Gastrocnemius medialis (tissue), 4 donors: ENCODE data around the gene PATZ1. TPM values are rescaled to one million over a fixed set of nuclear protein-coding genes. Genes with fewer than 3 reads are reported as not detected.
"Not testable (repeated sequence)": the region's sequence is repeated elsewhere in the genome, so short reads cannot be mapped to it uniquely, and the experiment has no call there.

Source experiments
- ATAC-seq, 2 donors: fragments of 150-250 bp; one replicate each; pipeline ENCODE4 v1.9.1; 2016
- DNase-seq, 2 donors: peaks; one replicate each; pipeline ENCODE4 v3.0.0-alpha.2; 2019
- H3K27ac ChIP-seq, 4 donors: fragments of 200-600 bp; sonication (generic); 1 replicate in 1 of 4; 2 replicates in 3 of 4; pipeline ENCODE4 v1.5.1; 2016 to 2018; ENCODE audit warnings: mild to moderate bottlenecking in 2 of 4, moderate library complexity in 1 of 4
- H3K27me3 ChIP-seq, 3 donors: fragments of 200-600 bp; sonication (generic) in 2 of 3; 1 replicate in 1 of 3; 2 replicates in 2 of 3; pipeline versions ENCODE4 v1.5.1 to v1.6.0; 2016 to 2019; ENCODE audit warnings: mild to moderate bottlenecking in 1 of 3, moderate library complexity in 1 of 3
- H3K36me3 ChIP-seq, 2 donors: fragments of 200-600 bp; sonication (generic) in 1 of 2; one replicate each; pipeline ENCODE4 v1.5.1; 2017 to 2018
- H3K4me1 ChIP-seq, 2 donors: fragments of 200-600 bp; sonication (generic) in 1 of 2; one replicate each; pipeline ENCODE4 v1.5.1; 2016 to 2017; ENCODE audit warnings: mild to moderate bottlenecking in 2 of 2
- H3K4me3 ChIP-seq, 4 donors: fragments of 200-600 bp; sonication (generic) in 3 of 4; 1 replicate in 1 of 4; 2 replicates in 3 of 4; pipeline ENCODE4 v1.5.1; 2016 to 2019; ENCODE audit warnings: mild to moderate bottlenecking in 2 of 4
- H3K9me3 ChIP-seq, 3 donors: fragments of 200-600 bp; sonication (generic) in 2 of 3; 1 replicate in 1 of 3; 2 replicates in 2 of 3; pipeline ENCODE4 v1.5.1; 2016 to 2019
- POLR2A ChIP-seq, 2 donors: fragments of 450-650 bp; IDR thresholded peaks; one replicate each; pipeline ENCODE4 v1.6.1; 2017; ENCODE audit warnings: antibody characterized with exemption in 2 of 2, mild to moderate bottlenecking in 2 of 2, moderate library complexity in 2 of 2
- in situ Hi-C, 4 donors: fragments of 200-750 bp; cut with MboI; loops; one replicate each; pipeline versions ENCODE4 v1.15.0 to v1.8.0; 2017; ENCODE audit warnings: low sequenced_read_pairs in 4 of 4
- intact Hi-C: fragments of 100-400 bp; cut with DNase I; formaldehyde crosslinking; loops from one replicate; pipeline ENCODE4 v1.15.1; 2023; ENCODE audit warnings: low total_unique reads
- total RNA-seq, 4 donors: library from RNA; depleted of rRNA; stranded (reverse); fragments of >200 nt; gene quantifications; one replicate each; pipeline versions ENCODE4 v1.1.0 to v1.2.3, GENCODE V29; 2016
- TF ChIP-seq, protein P1 (sequence below), 5 experiments: fragments of 450-650 bp in 3 of 5; fragments of 200-600 bp in 2 of 5; sonication (generic) in 2 of 5; IDR thresholded peaks in 4 of 5; conservative IDR thresholded peaks in 1 of 5; 1 replicate in 4 of 5; 2 replicates in 1 of 5; pipeline ENCODE4 v1.5.1; 2016 to 2019; ENCODE audit warnings: antibody characterized with exemption in 5 of 5, mild to moderate bottlenecking in 3 of 5, moderate library complexity in 3 of 5

PATZ1 gene, protein sequence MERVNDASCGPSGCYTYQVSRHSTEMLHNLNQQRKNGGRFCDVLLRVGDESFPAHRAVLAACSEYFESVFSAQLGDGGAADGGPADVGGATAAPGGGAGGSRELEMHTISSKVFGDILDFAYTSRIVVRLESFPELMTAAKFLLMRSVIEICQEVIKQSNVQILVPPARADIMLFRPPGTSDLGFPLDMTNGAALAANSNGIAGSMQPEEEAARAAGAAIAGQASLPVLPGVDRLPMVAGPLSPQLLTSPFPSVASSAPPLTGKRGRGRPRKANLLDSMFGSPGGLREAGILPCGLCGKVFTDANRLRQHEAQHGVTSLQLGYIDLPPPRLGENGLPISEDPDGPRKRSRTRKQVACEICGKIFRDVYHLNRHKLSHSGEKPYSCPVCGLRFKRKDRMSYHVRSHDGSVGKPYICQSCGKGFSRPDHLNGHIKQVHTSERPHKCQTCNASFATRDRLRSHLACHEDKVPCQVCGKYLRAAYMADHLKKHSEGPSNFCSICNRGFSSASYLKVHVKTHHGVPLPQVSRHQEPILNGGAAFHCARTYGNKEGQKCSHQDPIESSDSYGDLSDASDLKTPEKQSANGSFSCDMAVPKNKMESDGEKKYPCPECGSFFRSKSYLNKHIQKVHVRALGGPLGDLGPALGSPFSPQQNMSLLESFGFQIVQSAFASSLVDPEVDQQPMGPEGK
- total RNA-seq: 10 to 100 TPM in 1 of 4 donors, 1 to 10 TPM in 3; 8.4 to 11.5 (median 9.2) TPM

DNA sequence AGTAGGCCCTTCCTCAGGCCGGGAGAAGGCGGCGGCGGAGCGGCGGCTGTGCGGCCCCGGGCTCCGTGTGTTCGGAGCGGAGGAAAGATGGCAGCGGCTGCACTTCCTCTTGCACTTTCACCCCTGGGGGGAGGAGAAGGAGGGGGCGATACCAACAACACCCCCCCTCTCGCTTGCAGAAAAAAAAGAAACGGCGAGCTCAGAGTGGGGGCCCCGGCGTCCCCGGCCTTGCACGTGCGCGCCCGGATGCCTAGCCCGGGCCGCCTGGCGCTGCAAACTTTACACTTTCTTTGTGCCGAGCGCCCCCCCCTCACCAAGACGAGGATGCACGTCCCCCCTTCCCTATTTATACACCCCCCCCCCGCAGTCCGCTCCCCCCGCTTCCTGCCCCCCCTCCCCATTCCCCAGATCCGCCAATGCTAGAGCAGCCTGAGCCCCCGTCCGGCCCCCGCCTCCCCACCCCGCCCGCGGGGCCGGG is at the start of gene PATZ1:
Gene PATZ1, minus strand, starts transcription at position 92 of the 478 bp plus-strand sequence. CDS start 744 bp downstream, outside the sequence.
- TF ChIP-seq, protein P1, sequence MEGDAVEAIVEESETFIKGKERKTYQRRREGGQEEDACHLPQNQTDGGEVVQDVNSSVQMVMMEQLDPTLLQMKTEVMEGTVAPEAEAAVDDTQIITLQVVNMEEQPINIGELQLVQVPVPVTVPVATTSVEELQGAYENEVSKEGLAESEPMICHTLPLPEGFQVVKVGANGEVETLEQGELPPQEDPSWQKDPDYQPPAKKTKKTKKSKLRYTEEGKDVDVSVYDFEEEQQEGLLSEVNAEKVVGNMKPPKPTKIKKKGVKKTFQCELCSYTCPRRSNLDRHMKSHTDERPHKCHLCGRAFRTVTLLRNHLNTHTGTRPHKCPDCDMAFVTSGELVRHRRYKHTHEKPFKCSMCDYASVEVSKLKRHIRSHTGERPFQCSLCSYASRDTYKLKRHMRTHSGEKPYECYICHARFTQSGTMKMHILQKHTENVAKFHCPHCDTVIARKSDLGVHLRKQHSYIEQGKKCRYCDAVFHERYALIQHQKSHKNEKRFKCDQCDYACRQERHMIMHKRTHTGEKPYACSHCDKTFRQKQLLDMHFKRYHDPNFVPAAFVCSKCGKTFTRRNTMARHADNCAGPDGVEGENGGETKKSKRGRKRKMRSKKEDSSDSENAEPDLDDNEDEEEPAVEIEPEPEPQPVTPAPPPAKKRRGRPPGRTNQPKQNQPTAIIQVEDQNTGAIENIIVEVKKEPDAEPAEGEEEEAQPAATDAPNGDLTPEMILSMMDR (IDR thresholded peaks at IDR 0.05 in 4 of 5, conservative IDR thresholded peaks at IDR 0.05 in 1 of 5): no peak
- no peak for TF ChIP-seq POLR2A (IDR thresholded peaks at IDR 0.05)
- ATAC-seq (peak; percentile 59 to 68), DNase-seq (peak; percentile 36 to 63)
- peaks cover 0 to 1% of the 10 kb centered on the region in 2 donors for H3K36me3 ChIP-seq
- peak within 1 kb of the TSS; percentile 79 to 98 (median 83) for H3K4me3 ChIP-seq
- no peaks in the 10 kb centered on the region for H3K9me3 ChIP-seq
- in situ Hi-C loops (loop anchor here in 2 of 4 donors (5.0 to 25.0 kb wide), 2 partner anchors 51 to 291 kb away; partner anchors contain the start of gene DRG1 (in 1 of the 2)), intact Hi-C loops (loop anchor here (1.0 to 5.0 kb wide), 3 partner anchors 53 to 286 kb away; partner anchors contain the start of gene DRG1)
- peak within 1 kb of the TSS; percentile 80 to 86 (median 83) for H3K27ac ChIP-seq
- H3K4me1 ChIP-seq: peaks cover 24 to 42% of the 10 kb centered on the region in 2 donors
- H3K27me3 ChIP-seq: no peaks in the 10 kb centered on the region

DNA sequence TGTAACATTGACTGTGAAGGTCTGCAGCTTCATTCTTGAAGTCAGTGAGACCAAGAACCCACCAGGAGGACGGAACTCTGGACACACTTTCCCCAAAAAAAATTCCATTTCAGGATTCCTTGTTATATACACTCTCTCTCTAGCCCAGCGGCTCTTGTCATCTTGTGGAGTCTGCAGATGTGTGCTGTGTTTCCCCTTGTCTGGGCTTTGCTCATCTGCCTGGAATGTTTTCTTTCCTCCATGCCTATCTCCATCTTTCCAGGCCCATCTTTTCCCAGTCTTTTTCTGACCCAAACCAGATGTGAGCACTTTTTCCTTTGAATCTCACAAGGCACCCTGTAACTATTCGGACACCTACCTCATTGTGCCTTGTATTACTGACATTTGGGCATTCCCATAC is 48.2 kb upstream of the PATZ1 start:
- in situ Hi-C loops (no loop called here), intact Hi-C loops (no loop called here)
- DNase-seq (no peak), ATAC-seq (no peak)
- TF ChIP-seq, protein P1 (IDR thresholded peaks at IDR 0.05 in 4 of 5, conservative IDR thresholded peaks at IDR 0.05 in 1 of 5): no peak
- TF ChIP-seq POLR2A (IDR thresholded peaks at IDR 0.05): no peak
- H3K27ac ChIP-seq: no peak overlapping the region
- no peaks in the 10 kb centered on the region for H3K9me3 ChIP-seq
- H3K4me1 ChIP-seq: peaks cover 5 to 7% of the 10 kb centered on the region in 2 donors
- H3K4me3 ChIP-seq: no peak overlapping the region
- no peaks in the 10 kb centered on the region for H3K27me3 ChIP-seq
- no peaks in the 10 kb centered on the region for H3K36me3 ChIP-seq

DNA sequence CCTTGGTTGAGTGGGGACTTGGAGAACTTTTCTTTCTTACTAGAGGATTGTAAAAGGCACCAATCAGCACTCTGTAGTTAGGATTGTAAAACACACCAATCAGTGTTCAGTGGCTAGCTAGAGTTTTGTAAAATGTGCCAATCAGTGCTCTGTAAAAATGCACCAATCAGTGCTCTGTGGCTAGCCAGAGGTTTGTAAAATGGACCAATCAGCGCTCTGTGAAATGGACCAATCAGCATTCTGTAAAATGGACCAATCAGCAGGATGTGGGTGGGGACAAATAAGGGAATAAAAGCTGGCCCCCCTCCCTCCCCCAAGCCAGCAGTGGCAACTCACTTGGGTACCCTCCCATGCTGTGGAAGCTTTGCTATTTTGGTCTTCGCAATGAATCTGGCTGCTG is 47.7 kb upstream of the PATZ1 start:
- Histone ChIP-seq H3K4me1 (peaks cover 3 to 5% of the 10 kb centered on the region in 2 donors), H3K36me3 (no peaks in the 10 kb centered on the region), H3K9me3 (no peaks in the 10 kb centered on the region), H3K27me3 (no peaks in the 10 kb centered on the region), H3K4me3 (no peak overlapping the region), H3K27ac (no peak overlapping the region)
- intact Hi-C loops: no loop called here
- in situ Hi-C loops: no loop called here
- TF ChIP-seq POLR2A (IDR thresholded peaks at IDR 0.05): no peak
- TF ChIP-seq, protein P1 (IDR thresholded peaks at IDR 0.05 in 4 of 5, conservative IDR thresholded peaks at IDR 0.05 in 1 of 5): no peak
- ATAC-seq (no peak), DNase-seq (no peak)

DNA sequence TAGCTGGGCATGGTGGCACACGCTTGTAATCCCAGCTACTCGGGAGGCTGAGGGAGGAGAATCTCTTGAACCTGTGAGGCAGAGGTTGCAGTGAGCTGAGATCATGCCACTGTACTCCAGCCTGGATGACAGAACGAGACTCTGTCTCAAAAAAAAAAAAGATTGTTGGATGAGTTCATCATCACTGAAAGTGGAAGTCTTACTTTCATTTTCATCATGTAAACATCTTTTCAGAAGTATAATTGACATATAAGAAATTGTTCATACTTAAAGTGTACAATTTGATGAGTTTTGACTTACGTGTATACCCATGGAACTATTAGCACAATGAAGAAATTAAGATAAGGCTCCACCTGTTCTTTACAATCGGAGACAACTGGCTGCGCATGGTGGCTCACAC is 32.5 kb upstream of the PATZ1 start:
- in situ Hi-C loops, H3K36me3 ChIP-seq, intact Hi-C loops, H3K27ac ChIP-seq, H3K27me3 ChIP-seq, DNase-seq, H3K4me1 ChIP-seq, H3K4me3 ChIP-seq, H3K9me3 ChIP-seq, ATAC-seq: not testable (repeated sequence)

DNA sequence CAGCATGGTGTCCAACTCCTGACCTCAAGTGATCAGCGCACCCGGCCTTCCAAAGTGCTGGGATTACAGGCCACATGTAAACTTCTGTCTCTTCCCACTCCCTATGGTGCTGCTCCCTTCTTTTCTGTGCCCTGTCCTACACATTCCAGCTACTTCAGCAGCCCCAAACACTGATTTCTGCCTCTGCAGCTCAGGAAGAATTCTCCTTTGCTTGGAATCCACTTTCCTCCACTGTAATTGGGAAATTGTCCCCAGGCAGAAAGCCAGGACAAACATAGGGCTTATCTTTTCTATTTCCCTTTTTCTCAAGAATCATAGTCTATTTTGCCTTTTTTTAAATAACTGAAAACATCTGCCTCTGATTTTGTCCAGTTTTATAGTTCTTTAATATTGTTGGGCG is 32.0 kb upstream of the PATZ1 start:
- ATAC-seq: no peak
- in situ Hi-C loops (no loop called here), intact Hi-C loops (no loop called here)
- Histone ChIP-seq H3K4me3 (no peak overlapping the region), H3K9me3 (no peaks in the 10 kb centered on the region), H3K4me1 (no peaks in the 10 kb centered on the region), H3K36me3 (no peaks in the 10 kb centered on the region), H3K27me3 (no peaks in the 10 kb centered on the region), H3K27ac (no peak overlapping the region)
- DNase-seq: no peak
- no peak for TF ChIP-seq POLR2A (IDR thresholded peaks at IDR 0.05)
- TF ChIP-seq, protein P1 (IDR thresholded peaks at IDR 0.05 in 4 of 5, conservative IDR thresholded peaks at IDR 0.05 in 1 of 5): no peak
